HG03432 (cell line): Measurements from ENCODE around the gene ACSM6.
A peak's percentile ranks its signal among the peaks of the same experiment; 100 is the strongest.

Experiments
- ATAC-seq: cut with Tn5 transposase; IDR thresholded peaks from one replicate; pipeline ENCODE4 v1.9.1; 2021; ENCODE audit warnings: mild to moderate bottlenecking, moderate library complexity; ENCODE audit not compliant: unreplicated experiment

ACSM6 gene

GRCh38 chr10:95265572-95265971 is 71.5 kb downstream of the ACSM6 start:
- no peak for ATAC-seq

- ATAC-seq, result peak; percentile 88
These were observed 72.6 kb downstream of the ACSM6 start for GRCh38 chr10:95266674-95267095.

- ATAC-seq, result no peak
These were observed 73.2 kb downstream of the ACSM6 start for GRCh38 chr10:95267251-95267650.

GRCh38 chr10:95268438-95268837 is 74.4 kb downstream of the ACSM6 start:
- ATAC-seq, result no peak

- no peak for ATAC-seq
These were observed 79.6 kb downstream of the ACSM6 start for GRCh38 chr10:95273393-95274312.

- no peak for ATAC-seq
These were observed 81.8 kb downstream of the ACSM6 start for GRCh38 chr10:95275726-95276366.

- no peak for ATAC-seq
These were observed 82.5 kb downstream of the ACSM6 start for GRCh38 chr10:95276367-95277200.

GRCh38 chr10:95277201-95277570 is 83.1 kb downstream of the ACSM6 start:
- ATAC-seq, result no peak

GRCh38 chr10:95277614-95278013 is 83.6 kb downstream of the ACSM6 start:
- ATAC-seq, result no peak
